Activated T-helper 9 cell treated with anti-CD3 and anti-CD28 coated beads, Interleukin-2, amount 50 U/mL, for 16 hours (primary cell): Measurements from ENCODE around the gene LIPT1.
"Not testable (repeated sequence)": the region's sequence is repeated elsewhere in the genome, so short reads cannot be mapped to it uniquely, and the experiment has no call there.

ENCODE experiments used
- DNase-seq: peaks from one replicate; pipeline ENCODE4 v3.0.0-alpha.2; 2020; ENCODE audit warnings: low read depth

The LIPT1 gene

GRCh38 chr2:99154643-99155536, at the start of gene LIPT1, which contains the start of gene TSGA10:
TSS of gene LIPT1 (plus strand) at chr2:99154967. CDS start at chr2:99161958, 6,991 bp downstream.
TSS of gene TSGA10 (minus strand) at chr2:99154942. CDS start at chr2:99109439, 45,503 bp downstream.
- DNase-seq, result peak; percentile 91

- no peak for DNase-seq
These were observed 47.9 kb upstream of the LIPT1 start for GRCh38 chr2:99106913-99107312.

- no peak for DNase-seq
These were observed 43.5 kb upstream of the LIPT1 start for GRCh38 chr2:99111236-99111635.

GRCh38 chr2:99111945-99112344, 42.8 kb upstream of the LIPT1 start:
- DNase-seq, result no peak

- DNase-seq, result no peak
These were observed 42.1 kb upstream of the LIPT1 start for GRCh38 chr2:99112617-99113016.

GRCh38 chr2:99127981-99128380, 26.8 kb upstream of the LIPT1 start:
- no peak for DNase-seq

GRCh38 chr2:99135044-99135556, 19.7 kb upstream of the LIPT1 start:
- DNase-seq, result not testable (repeated sequence)

- no peak for DNase-seq
These were observed 15.8 kb upstream of the LIPT1 start for GRCh38 chr2:99139003-99139402.

GRCh38 chr2:99140056-99140859, 14.5 kb upstream of the LIPT1 start:
- DNase-seq, result no peak

- no peak for DNase-seq
These were observed 14.0 kb upstream of the LIPT1 start for GRCh38 chr2:99140860-99141109.

- DNase-seq, result peak; percentile 97
These were observed 13.4 kb upstream of the LIPT1 start, which contains the start of gene C2orf15 for GRCh38 chr2:99141110-99142108. TSS of gene C2orf15 (plus strand) at chr2:99141707. CDS start at chr2:99150559, 8,852 bp downstream.

- no peak for DNase-seq
These were observed 4.1 kb upstream of the LIPT1 start for GRCh38 chr2:99150706-99151105.

- DNase-seq, result no peak
These were observed 2.4 kb upstream of the LIPT1 start for GRCh38 chr2:99152199-99152895.

- no peak for DNase-seq
These were observed 704 bp upstream of the LIPT1 start for GRCh38 chr2:99153921-99154604.

GRCh38 chr2:99156891-99157290, 2.1 kb downstream of the LIPT1 start:
- no peak for DNase-seq

- DNase-seq, result no peak
These were observed 3.8 kb downstream of the LIPT1 start for GRCh38 chr2:99158599-99158998.

- DNase-seq, result no peak
These were observed 4.8 kb downstream of the LIPT1 start for GRCh38 chr2:99159594-99159993.

GRCh38 chr2:99166218-99166617, 11.5 kb downstream of the LIPT1 start:
- no peak for DNase-seq

- DNase-seq, result no peak
These were observed 14.8 kb downstream of the LIPT1 start for GRCh38 chr2:99169534-99169933.

- DNase-seq, result no peak
These were observed 16.8 kb downstream of the LIPT1 start for GRCh38 chr2:99171377-99172140.
